SK-N-SH treated with all-trans-retinoic acid at 6 μM for 48 hours (cell line): ENCODE measurements around the gene CDC5L.

Source experiments
- ATAC-seq: fragments of 200-7000 bp; cut with Tn5 transposase; 3 replicates; pipeline ENCODE4 v1.9.1; 2020; ENCODE audit warnings: mild to moderate bottlenecking, moderate library complexity
- ARNTL ChIP-seq: fragments of 450-650 bp; formaldehyde crosslinking; IDR thresholded peaks from 2 replicates; pipeline ENCODE4 v1.5.0; 2020; ENCODE audit warnings: low read depth, mild to moderate bottlenecking, moderate library complexity, borderline replicate concordance
- BACH2 ChIP-seq: fragments of 250-450 bp; sonication (Bioruptor Pico); IDR thresholded peaks from 2 replicates; pipeline ENCODE4 v1.9.0; 2021; ENCODE audit warnings: mild to moderate bottlenecking, borderline replicate concordance
- CSRNP3 ChIP-seq: fragments of 250-450 bp; sonication (Bioruptor Pico); IDR thresholded peaks from 2 replicates; pipeline ENCODE4 v1.5.1; 2021; ENCODE audit warnings: mild to moderate bottlenecking, moderate library complexity
- ESRRG ChIP-seq: fragments of 250-450 bp; sonication (Bioruptor Pico); IDR thresholded peaks from 2 replicates; pipeline ENCODE4 v1.6.1; 2021; ENCODE audit warnings: mild to moderate bottlenecking
- GLIS3 ChIP-seq: fragments of 250-450 bp; sonication (Bioruptor Pico); IDR thresholded peaks from 2 replicates; pipeline ENCODE4 v1.5.0; 2020; ENCODE audit warnings: mild to moderate bottlenecking, moderate library complexity
- ISL1 ChIP-seq: fragments of 250-450 bp; sonication (Bioruptor Pico); IDR thresholded peaks from 2 replicates; pipeline ENCODE4 v2.1.2; 2022; ENCODE audit warnings: mild to moderate bottlenecking, moderate library complexity
- OSR1 ChIP-seq: fragments of 250-450 bp; sonication (Bioruptor Pico); IDR thresholded peaks from 2 replicates; pipeline ENCODE4 v1.8.0; 2022; ENCODE audit warnings: moderate library complexity, mild to moderate bottlenecking, inconsistent platforms
- PATZ1 ChIP-seq: fragments of 250-450 bp; sonication (Bioruptor Pico); IDR thresholded peaks from 2 replicates; pipeline ENCODE4 v1.8.0; 2020; ENCODE audit warnings: mild to moderate bottlenecking, moderate library complexity, borderline replicate concordance
- PPARA ChIP-seq: fragments of 250-450 bp; sonication (Bioruptor Pico); IDR thresholded peaks from 2 replicates; pipeline ENCODE4 v1.5.0; 2020; ENCODE audit warnings: mild to moderate bottlenecking, borderline replicate concordance
- RARB ChIP-seq: fragments of 250-450 bp; sonication (Bioruptor Pico); IDR thresholded peaks from 2 replicates; pipeline ENCODE4 v1.8.0; 2021; ENCODE audit warnings: mild to moderate bottlenecking, moderate library complexity
- TCF4 ChIP-seq: fragments of 250-450 bp; sonication (Bioruptor Pico); IDR thresholded peaks from 2 replicates; pipeline ENCODE4 v1.8.0; 2021; ENCODE audit warnings: mild to moderate bottlenecking, moderate library complexity, borderline replicate concordance
- TOX ChIP-seq: fragments of 250-450 bp; sonication (Bioruptor Pico); IDR thresholded peaks from 2 replicates; pipeline ENCODE4 v1.8.0; 2021; ENCODE audit warnings: mild to moderate bottlenecking, moderate library complexity, borderline replicate concordance
- TSHZ2 ChIP-seq: fragments of 250-450 bp; sonication (Bioruptor Pico); IDR thresholded peaks from 2 replicates; pipeline ENCODE4 v1.5.0; 2020; ENCODE audit warnings: mild to moderate bottlenecking, moderate library complexity
- ZC3H10 ChIP-seq: fragments of 250-450 bp; sonication (Bioruptor Pico); IDR thresholded peaks from 2 replicates; pipeline ENCODE4 v1.5.1; 2021; ENCODE audit warnings: mild to moderate bottlenecking, moderate library complexity
- ZFP30 ChIP-seq: fragments of 450-650 bp; formaldehyde crosslinking; IDR thresholded peaks from 2 replicates; pipeline ENCODE4 v1.5.0; 2022; ENCODE audit warnings: mild to moderate bottlenecking, moderate library complexity
- ZNF565 ChIP-seq: fragments of 450-650 bp; formaldehyde crosslinking; conservative IDR thresholded peaks from 2 replicates; pipeline ENCODE4 v1.5.0; 2020; ENCODE audit warnings: low read depth, mild to moderate bottlenecking, moderate library complexity
- ZNF70 ChIP-seq: fragments of 450-650 bp; formaldehyde crosslinking; IDR thresholded peaks from 2 replicates; pipeline ENCODE4 v1.5.0; 2020; ENCODE audit warnings: mild to moderate bottlenecking, moderate library complexity

Gene CDC5L

DNA sequence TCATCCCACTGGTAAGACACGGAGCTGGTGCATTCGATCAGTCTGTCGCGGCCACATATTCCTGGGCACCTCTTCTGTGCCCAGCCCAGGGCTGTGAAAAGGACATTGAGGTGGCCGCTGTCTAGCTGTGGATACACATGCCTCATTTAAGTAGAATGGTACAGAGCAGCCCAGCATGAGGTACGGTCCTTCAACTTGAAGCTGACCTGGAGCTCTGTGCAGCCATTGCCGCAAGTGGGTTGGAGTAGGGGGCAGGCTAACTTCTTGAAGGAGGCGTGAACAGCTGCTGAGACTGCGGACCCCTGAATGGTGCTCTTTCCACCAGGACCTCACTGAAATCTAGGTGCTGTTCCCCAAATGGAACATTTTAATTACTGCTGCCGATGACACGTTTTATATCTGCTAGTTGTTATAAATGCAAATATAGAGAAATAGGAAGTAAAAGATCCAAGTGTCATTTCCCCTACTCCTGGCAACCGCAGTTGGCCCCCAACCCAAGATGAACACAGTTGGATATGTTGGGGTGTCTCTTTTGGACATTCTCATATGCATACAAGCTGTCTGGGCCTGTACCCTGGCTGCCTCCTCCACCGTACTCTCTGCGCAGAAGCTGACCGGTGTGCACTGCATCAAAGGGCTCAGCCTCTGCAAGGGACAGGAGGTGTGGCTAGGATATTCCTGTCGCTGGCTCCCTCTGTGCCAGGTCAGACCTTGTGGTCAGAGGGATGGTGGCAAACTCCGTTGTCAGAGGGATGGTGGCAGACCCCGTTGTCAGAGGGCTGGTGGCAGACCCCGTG, 86.1 kb downstream of the CDC5L start (continued):
- TF ChIP-seq TSHZ2 (CRISPR knock-in tag): no peak

DNA sequence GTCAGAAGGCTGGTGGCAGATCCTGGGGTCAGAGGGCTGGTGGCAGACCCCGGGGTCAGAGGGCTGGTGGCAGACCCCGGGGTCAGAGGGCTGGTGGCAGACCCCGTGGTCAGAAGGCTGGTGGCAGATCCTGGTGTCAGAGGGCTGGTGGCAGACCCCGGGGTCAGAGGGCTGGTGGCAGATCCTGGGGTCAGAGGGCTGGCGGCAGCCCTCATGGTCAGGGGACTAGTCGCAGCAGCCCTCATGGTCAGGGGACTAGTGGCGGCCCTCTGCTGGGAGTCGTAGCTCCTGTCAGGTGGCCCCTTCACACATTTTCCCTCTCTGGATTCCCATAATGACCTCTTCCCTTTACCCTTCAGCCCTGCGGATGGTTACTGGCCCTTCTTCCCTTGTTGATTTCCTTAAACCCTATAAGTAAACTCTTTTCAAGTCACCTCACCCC, 86.7 kb downstream of the CDC5L start:
- ATAC-seq: no peak
- TF ChIP-seq GLIS3 (CRISPR knock-in tag): no peak
- no peak for TF ChIP-seq PPARA (CRISPR knock-in tag)
- TF ChIP-seq ARNTL: no peak
- TF ChIP-seq BACH2 (CRISPR knock-in tag): no peak
- TF ChIP-seq CSRNP3 (CRISPR knock-in tag): no peak
- no peak for TF ChIP-seq TOX (CRISPR knock-in tag)
- TF ChIP-seq ISL1 (CRISPR knock-in tag): no peak
- no peak for TF ChIP-seq ZNF565 (CRISPR knock-in tag)
- TF ChIP-seq ZNF70 (CRISPR knock-in tag): no peak
- TF ChIP-seq RARB: no peak
- TF ChIP-seq ZC3H10 (CRISPR knock-in tag): no peak
- TF ChIP-seq ZFP30: no peak
- TF ChIP-seq OSR1: no peak
- no peak for TF ChIP-seq ESRRG (CRISPR knock-in tag)
- no peak for TF ChIP-seq PATZ1

DNA sequence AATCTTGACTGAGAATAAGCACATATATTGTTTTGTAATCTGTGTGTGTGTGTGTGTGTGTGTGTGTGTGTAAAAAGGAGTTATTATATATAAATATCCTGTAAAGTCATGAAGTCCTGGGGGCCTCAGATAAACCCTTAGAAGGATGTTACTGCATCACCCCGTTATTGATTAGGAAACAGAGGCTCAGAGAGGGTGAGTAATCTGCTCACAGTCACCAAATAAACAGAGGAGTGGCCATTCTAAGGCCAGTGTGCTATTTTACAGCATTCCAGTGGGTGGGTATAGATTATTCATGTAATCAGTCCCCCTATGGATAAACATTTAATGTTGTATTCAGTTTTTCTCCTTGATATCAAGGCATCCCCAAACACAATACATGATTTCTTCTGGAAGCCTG, 87.1 kb downstream of the CDC5L start:
- TF ChIP-seq TSHZ2 (CRISPR knock-in tag) (no peak), BACH2 (CRISPR knock-in tag) (no peak), TOX (CRISPR knock-in tag) (no peak), OSR1 (no peak), ZC3H10 (CRISPR knock-in tag) (no peak), TCF4 (CRISPR knock-in tag) (no peak), PATZ1 (no peak)

More for the DNA sequence above, 87.1 kb downstream of the CDC5L start:
- no peak for ATAC-seq
